HepG2 (cell line): ENCODE data around the gene ABCC10. TPM values are rescaled to one million over a fixed set of nuclear protein-coding genes. Genes with fewer than 3 reads are reported as not detected.
A peak's percentile ranks its signal among the peaks of the same experiment; 100 is the strongest.

Source experiments
- BHLHE40 ChIP-seq: IDR thresholded peaks from 2 replicates; pipeline ENCODE4 v1.6.1; 2011; ENCODE audit warnings: low read length, improper control_type of control experiment
- GMEB2 ChIP-seq: IDR thresholded peaks from 2 replicates; pipeline ENCODE4 v1.6.1; 2016; ENCODE audit warnings: missing biosample characterization, missing genetic modification reagents, low read depth
- HOXA7 ChIP-seq: sonication (generic); formaldehyde crosslinking; IDR thresholded peaks from 2 replicates; pipeline ENCODE4 v1.8.1; 2022; ENCODE audit warnings: mild to moderate bottlenecking, missing genetic modification reagents, moderate library complexity
- NFYB ChIP-seq: sonication (generic); formaldehyde crosslinking; IDR thresholded peaks from 2 replicates; pipeline ENCODE4 v1.4.0; 2020; ENCODE audit warnings: missing genetic modification reagents
- NRL ChIP-seq: sonication (generic); formaldehyde crosslinking; IDR thresholded peaks from 2 replicates; pipeline ENCODE4 v1.5.0; 2020; ENCODE audit warnings: missing genetic modification reagents, mild to moderate bottlenecking, moderate library complexity, borderline replicate concordance
- SIX1 ChIP-seq: sonication (generic); formaldehyde crosslinking; IDR thresholded peaks from 2 replicates; pipeline ENCODE4 v1.4.0; 2020; ENCODE audit warnings: missing genetic modification reagents, borderline replicate concordance
- STAG1 ChIP-seq: sonication (generic); formaldehyde crosslinking; IDR thresholded peaks from 2 replicates; pipeline ENCODE4 v1.4.0; 2020; ENCODE audit warnings: missing genetic modification reagents
- SYNCRIP ChIP-seq: fragments of 200-400 bp; formaldehyde crosslinking; IDR thresholded peaks from 2 replicates; pipeline ENCODE4 v1.6.1; 2018; ENCODE audit warnings: mild to moderate bottlenecking, low read depth, low read length; ENCODE audit not compliant: insufficient read depth
- TCF7 ChIP-seq: sonication (generic); IDR thresholded peaks from 2 replicates; pipeline ENCODE4 v1.6.1; 2016; ENCODE audit warnings: antibody characterized with exemption, low read depth
- TFAP4 ChIP-seq: sonication (generic); IDR thresholded peaks from 2 replicates; pipeline ENCODE4 v1.6.1; 2016; ENCODE audit warnings: low read depth, borderline replicate concordance
- TIGD3 ChIP-seq: sonication (generic); formaldehyde crosslinking; IDR thresholded peaks from 2 replicates; pipeline ENCODE4 v1.5.1; 2020; ENCODE audit warnings: mild to moderate bottlenecking, missing genetic modification reagents, borderline replicate concordance
- TSC22D2 ChIP-seq: sonication (generic); formaldehyde crosslinking; IDR thresholded peaks from 2 replicates; pipeline ENCODE4 v1.5.1; 2020; ENCODE audit warnings: missing genetic modification reagents, mild to moderate bottlenecking, borderline replicate concordance
- ZIK1 ChIP-seq: sonication (generic); formaldehyde crosslinking; IDR thresholded peaks from 2 replicates; pipeline ENCODE4 v1.5.0; 2020; ENCODE audit warnings: mild to moderate bottlenecking, low read depth, missing genetic modification reagents, borderline replicate concordance
- ZNF180 ChIP-seq: sonication (generic); formaldehyde crosslinking; IDR thresholded peaks from 2 replicates; pipeline ENCODE4 v1.4.0; 2020; ENCODE audit warnings: low read depth, missing genetic modification reagents, borderline replicate concordance
- ZNF207 ChIP-seq: fragments of 450-650 bp; IDR thresholded peaks from 2 replicates; pipeline ENCODE4 v1.6.1; 2016; ENCODE audit warnings: antibody characterized with exemption, borderline replicate concordance
- ZNF263 ChIP-seq: sonication (generic); formaldehyde crosslinking; IDR thresholded peaks from 2 replicates; pipeline ENCODE4 v1.4.0; 2020; ENCODE audit warnings: missing genetic modification reagents
- ZNF468 ChIP-seq: sonication (generic); formaldehyde crosslinking; IDR thresholded peaks from 2 replicates; pipeline ENCODE4 v1.8.0; 2022; ENCODE audit warnings: mild to moderate bottlenecking, moderate library complexity, missing genetic modification reagents
- ZNF550 ChIP-seq: sonication (generic); formaldehyde crosslinking; IDR thresholded peaks from 2 replicates; pipeline ENCODE4 v1.4.0; 2020; ENCODE audit warnings: mild to moderate bottlenecking, missing genetic modification reagents, borderline replicate concordance
- ZNF564 ChIP-seq: sonication (generic); formaldehyde crosslinking; IDR thresholded peaks from 2 replicates; pipeline ENCODE4 v1.8.1; 2023; ENCODE audit warnings: mild to moderate bottlenecking, missing genetic modification reagents
- ZNF567 ChIP-seq: sonication (generic); formaldehyde crosslinking; IDR thresholded peaks from 2 replicates; pipeline ENCODE4 v1.8.1; 2023; ENCODE audit warnings: mild to moderate bottlenecking, missing genetic modification reagents, borderline replicate concordance
- ZNF629 ChIP-seq: sonication (generic); formaldehyde crosslinking; conservative IDR thresholded peaks from 2 replicates; pipeline ENCODE4 v1.5.0; 2020; ENCODE audit warnings: missing genetic modification reagents
- ZNF746 ChIP-seq: sonication (generic); formaldehyde crosslinking; IDR thresholded peaks from 2 replicates; pipeline ENCODE4 v1.8.0; 2022; ENCODE audit warnings: mild to moderate bottlenecking, missing genetic modification reagents
- polyA plus RNA-seq, 8 experiments: library from polyadenylated mRNA; depleted of rRNA in 3 of 8; stranded (reverse) in 7 of 8; unstranded in 1 of 8; fragments of >200 nt; fragmentation: Illumina TruSeq in 4 of 8; extraction: Trizol in 4 of 8; gene quantifications; 2 replicates each; pipeline versions ENCODE4 v1.2.1 to v1.2.3, GENCODE V29; 2011 to 2016; ENCODE audit warnings: low read depth in 4 of 8, missing spikeins in 1 of 8, mixed read lengths in 1 of 8; ENCODE audit not compliant: insufficient read depth in 1 of 8
- total RNA-seq, 5 experiments: library from RNA; depleted of rRNA; stranded (reverse); fragments of >200 nt; fragmentation: Illumina TruSeq; extraction: Trizol; gene quantifications; 2 replicates each; pipeline ENCODE4 v1.2.3, GENCODE V29; 2016; ENCODE audit warnings: low read depth in 1 of 5
- TF ChIP-seq, protein P1 (sequence below): IDR thresholded peaks from 2 replicates; pipeline ENCODE4 v1.6.1; 2012; ENCODE audit warnings: inconsistent platforms
- TF ChIP-seq, protein P2 (sequence below): sonication (generic); formaldehyde crosslinking; IDR thresholded peaks from 2 replicates; pipeline ENCODE4 v1.4.0; 2020; ENCODE audit warnings: missing genetic modification reagents
- TF ChIP-seq, protein P3 (sequence below): sonication (generic); formaldehyde crosslinking; IDR thresholded peaks from 2 replicates; pipeline ENCODE4 v1.4.0; 2020; ENCODE audit warnings: missing genetic modification reagents, borderline replicate concordance

The ABCC10 gene
- total and polyA plus RNA-seq, 2 of the 13 experiments (the other 11 are each of a cell fraction or from before 2014, with no cell fraction given): 16.0 to 24.3 TPM

DNA sequence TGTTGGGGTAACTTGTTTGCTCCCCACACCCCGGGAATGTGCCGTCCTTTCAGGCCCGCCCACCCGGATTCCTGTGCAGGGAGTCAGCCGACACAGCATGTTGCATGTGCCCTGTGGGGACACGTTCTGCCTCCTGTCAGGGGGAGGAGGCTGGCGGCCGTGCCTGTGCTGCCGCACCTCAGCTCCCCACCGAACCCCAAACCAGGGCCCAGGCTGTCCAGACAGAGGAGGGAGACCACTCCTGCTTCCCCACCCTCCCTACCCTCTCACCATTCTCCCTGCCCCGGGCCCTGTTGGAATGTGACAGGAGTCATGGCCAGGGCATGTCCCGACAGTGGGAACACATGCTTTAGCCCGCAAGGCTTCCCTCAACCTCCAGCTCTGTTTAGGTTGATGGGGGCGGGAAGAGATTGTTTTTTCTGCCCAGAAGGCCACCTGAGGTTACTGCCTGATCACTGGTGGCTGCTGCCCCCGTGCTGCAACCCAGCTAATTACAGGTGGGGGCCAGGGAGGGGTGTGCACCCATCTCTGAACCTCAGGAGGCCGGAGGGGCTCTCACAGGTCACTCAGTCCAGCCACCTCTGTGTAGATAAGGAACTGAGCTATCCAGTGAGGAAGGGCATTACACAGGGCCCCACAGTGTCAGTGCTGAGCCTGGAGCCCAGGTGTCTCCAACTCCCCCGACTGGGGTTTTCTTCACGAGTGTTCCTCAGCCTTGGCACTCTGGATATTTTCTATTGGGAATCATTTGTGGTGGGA is 69.2 kb downstream of the ABCC10 start (continued):
- TF ChIP-seq NRL (CRISPR knock-in tag): peak; percentile 23; the same call in 1 of the 2 replicates
- peak; percentile 59; the same call in 1 of the 2 replicates for TF ChIP-seq TFAP4
- TF ChIP-seq, protein P1, sequence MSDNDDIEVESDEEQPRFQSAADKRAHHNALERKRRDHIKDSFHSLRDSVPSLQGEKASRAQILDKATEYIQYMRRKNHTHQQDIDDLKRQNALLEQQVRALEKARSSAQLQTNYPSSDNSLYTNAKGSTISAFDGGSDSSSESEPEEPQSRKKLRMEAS: no peak; the same call in none of the 2 replicates
- TF ChIP-seq TSC22D2: peak; percentile 50; the same call in 1 of the 2 replicates
- no peak for TF ChIP-seq HOXA7
- TF ChIP-seq NFYB (CRISPR knock-in tag): no peak
- TF ChIP-seq ZIK1: no peak
- no peak for TF ChIP-seq GMEB2
- 0 out of 2 replicates have a peak, but pooled peaks have one; percentile 16 for TF ChIP-seq TIGD3 (CRISPR knock-in tag)
- no peak; the same call in 1 of the 2 replicates for TF ChIP-seq BHLHE40
- TF ChIP-seq SIX1 (CRISPR knock-in tag): 0 out of 2 replicates have a peak, but pooled peaks have one; percentile 20
- no peak for TF ChIP-seq ZNF567 (CRISPR knock-in tag)
- no peak for TF ChIP-seq ZNF468 (CRISPR knock-in tag)
- TF ChIP-seq ZNF564 (CRISPR knock-in tag): no peak
- no peak for TF ChIP-seq SYNCRIP
- TF ChIP-seq ZNF550 (CRISPR knock-in tag): no peak
- 0 out of 2 replicates have a peak, but pooled peaks have one; percentile 17 for TF ChIP-seq ZNF263 (CRISPR knock-in tag)
- 0 out of 2 replicates have a peak, but pooled peaks have one; percentile 4 for TF ChIP-seq ZNF629
- no peak for TF ChIP-seq ZNF207
- no peak for TF ChIP-seq TCF7
- TF ChIP-seq ZNF746 (CRISPR knock-in tag): no peak
- no peak for TF ChIP-seq ZNF180 (CRISPR knock-in tag)
- peak; percentile 94 for TF ChIP-seq STAG1 (CRISPR knock-in tag)
- TF ChIP-seq, protein P2, sequence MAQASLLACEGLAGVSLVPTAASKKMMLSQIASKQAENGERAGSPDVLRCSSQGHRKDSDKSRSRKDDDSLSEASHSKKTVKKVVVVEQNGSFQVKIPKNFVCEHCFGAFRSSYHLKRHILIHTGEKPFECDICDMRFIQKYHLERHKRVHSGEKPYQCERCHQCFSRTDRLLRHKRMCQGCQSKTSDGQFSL: 0 out of 2 replicates have a peak, but pooled peaks have one; percentile 35
- TF ChIP-seq, protein P3, sequence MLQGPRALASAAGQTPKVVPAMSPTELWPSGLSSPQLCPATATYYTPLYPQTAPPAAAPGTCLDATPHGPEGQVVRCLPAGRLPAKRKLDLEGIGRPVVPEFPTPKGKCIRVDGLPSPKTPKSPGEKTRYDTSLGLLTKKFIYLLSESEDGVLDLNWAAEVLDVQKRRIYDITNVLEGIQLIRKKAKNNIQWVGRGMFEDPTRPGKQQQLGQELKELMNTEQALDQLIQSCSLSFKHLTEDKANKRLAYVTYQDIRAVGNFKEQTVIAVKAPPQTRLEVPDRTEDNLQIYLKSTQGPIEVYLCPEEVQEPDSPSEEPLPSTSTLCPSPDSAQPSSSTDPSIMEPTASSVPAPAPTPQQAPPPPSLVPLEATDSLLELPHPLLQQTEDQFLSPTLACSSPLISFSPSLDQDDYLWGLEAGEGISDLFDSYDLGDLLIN (CRISPR knock-in tag): no peak
